ENCODE data around the gene ZC3H4.

- TF ChIP-seq POLR2A (IDR thresholded peaks at IDR 0.05), result no peak
- no peak for TF ChIP-seq CTCF (IDR thresholded peaks at IDR 0.05)
Observed at GRCh38 chr19:47020132-47020805, 93.3 kb downstream of the ZC3H4 start.
